NCI-H82 treated with DMSO at 0.1 percent for 48 hours (cell line): ENCODE results near the gene CEACAM1.
"Not testable (repeated sequence)": the region's sequence is repeated elsewhere in the genome, so short reads cannot be mapped to it uniquely, and the experiment has no call there.

ENCODE experiments used
- DNase-seq: peaks from one replicate; lab custom pipeline; 2025; ENCODE audit not compliant: unreplicated experiment; lab: John Stamatoyannopoulos, UW

The CEACAM1 gene

DNA sequence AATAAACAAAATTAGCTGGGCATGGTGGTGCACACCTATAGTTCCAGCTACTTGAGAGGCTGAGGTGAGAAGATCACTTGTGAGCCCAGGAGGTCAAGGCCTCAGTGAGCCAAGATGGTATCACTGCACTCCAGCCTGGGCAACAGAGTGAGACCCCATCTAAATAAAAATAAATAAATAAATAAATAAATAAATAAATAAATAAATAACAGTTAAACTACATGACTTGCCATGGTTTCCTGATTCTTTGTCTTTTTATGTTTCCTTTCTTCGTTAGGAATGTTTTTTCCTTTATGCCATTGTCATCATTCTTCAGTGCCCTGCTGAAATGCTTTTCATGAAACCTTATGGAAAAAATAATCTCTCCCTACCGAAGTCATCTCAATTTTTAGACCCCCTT lies 50.3 kb downstream of the CEACAM1 start:
- DNase-seq: no peak

DNA sequence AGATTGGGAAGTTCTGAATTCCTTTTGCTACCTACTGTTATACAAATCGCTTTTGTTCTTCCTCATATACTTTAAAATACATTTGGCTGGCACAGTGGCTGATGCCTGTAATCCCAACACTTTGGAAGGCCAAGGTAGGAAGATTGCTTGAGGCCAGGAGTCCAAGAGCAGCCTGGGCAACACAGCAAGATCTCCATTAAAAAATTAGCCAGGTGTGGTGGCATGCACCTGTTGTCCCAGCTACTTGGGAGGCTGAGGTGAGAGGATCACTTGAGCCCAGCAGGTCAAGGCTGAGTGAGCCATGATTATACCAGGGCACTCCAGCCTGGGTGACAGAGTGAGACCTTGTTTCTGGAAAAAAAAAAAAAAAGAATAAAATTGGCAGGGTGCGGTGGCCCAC lies 51.2 kb downstream of the CEACAM1 start:
- DNase-seq: no peak

DNA sequence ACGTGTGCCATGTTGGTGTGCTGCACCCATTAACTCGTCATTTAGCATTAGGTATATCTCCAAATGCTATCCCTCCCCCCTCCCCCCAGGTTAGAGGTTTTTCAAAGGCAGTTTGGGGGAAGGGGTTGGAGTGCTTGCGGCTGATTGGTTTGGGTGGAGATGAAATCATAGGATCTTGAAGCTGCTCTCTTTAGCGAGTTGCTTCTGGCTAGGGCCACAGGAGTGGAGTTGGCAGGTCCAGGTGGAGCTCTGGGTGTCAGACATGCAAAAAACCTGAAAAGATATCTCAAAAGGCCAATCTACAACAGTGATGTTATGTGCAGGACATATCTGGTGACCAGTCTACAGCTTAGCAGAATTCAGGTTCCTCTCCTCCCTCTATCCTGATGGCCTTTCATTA lies 52.9 kb downstream of the CEACAM1 start:
- no peak for DNase-seq

DNA sequence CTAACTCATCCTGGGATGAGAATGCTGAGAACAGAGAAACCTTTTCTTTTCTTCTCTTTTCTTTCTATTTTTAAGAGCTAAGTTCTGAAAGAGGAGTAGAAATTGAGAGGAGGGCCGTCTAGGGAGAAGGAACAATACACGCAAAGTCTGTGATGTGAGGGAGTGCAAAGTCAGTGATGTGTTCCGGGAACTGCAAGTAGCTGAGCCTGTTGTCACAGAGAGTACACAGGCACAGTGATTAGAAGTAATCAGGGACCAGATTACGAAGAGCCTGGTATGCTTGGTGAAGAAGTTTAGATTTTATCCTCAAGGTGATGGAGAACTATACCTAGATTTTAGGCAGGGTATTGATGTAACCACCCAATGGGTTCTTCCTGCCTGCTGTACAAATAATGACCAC lies 53.5 kb downstream of the CEACAM1 start:
- DNase-seq: no peak

DNA sequence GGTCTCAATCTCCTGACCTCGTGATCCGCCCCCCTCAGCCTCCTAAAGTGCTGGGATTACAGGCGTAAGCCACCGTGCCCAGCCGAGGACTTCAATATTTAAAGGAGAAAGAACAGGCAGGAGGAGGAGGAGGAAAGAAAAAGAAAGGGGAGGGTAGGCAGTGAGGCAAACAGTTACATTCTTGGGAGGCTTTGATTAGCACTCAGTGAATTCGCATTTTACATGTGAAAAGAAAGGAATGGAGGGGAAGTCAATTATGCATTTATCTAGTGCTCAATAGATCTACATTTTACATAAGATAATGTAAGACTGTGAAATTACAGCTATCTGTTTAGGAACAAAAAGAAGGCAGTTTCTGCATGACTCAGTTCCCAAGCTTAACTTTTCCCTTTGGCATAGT lies 54.6 kb downstream of the CEACAM1 start:
- DNase-seq: no peak

DNA sequence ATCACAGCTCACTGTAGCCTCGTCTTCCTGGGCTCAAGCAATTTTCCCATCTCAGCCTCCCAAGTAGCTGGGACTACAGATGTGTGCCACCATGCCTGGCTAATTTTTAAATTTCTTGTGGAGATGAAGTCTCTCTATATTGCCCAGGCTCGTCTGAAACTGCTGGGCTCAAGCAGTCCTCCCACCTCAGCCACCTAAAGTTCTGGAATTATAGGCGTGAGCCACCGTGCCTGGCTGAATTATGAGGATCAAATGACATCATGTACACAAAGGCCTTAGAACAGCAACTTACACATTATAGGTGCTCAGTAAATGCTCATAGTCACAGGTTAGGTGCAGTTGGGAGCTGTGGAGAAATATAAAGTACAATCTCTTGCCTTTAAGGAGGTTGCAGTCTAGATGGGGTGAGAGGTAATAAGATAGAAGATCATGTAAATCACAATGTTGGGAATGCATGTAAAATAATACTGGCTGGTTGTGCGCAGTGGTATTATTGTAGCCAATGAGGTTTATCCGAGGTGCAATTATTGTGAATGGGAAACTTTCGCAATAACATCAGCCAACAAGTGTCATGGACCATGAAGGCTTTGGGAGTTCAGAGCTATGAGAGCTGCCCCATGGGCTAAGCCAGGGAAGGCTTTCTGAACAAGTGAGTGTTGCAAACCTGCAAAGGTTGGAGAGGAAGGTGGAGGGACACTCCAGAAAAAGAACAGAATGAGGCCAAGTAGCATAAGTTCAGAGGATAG lies 55.7 kb downstream of the CEACAM1 start:
- DNase-seq: no peak

DNA sequence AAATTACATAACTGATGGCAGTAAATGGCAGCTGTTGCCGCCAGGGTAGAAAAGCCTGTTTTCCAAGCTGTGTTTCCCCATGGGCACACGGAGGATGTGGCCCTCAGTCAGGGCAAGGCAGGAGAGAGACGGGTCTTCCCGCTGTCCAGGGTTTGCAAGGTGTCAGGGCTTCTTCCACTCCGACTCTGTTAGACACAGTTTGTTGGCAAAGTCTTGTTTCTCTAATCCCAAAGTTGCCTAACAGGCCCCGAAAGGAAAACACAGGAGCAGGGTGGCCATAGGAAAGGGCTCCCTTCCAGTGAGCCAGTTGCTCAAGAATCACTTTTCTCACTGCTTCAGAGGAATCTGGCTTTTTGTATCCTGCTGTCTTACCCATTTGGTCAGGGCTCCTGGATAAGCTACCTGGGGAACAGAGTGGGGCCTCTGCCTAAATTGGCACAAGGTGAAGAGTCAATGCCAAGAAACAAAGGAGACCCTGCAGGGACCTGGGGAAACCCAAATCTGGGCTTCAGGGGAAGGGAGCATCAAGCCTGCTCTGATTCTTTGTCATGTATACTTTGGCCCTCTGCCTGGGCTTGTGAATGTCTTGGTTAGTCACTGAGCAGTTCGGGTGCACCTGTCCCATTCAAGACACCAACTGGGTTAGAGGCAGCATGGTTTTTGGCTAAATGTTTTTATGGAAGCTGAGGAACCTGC lies 56.6 kb downstream of the CEACAM1 start:
- no peak for DNase-seq

DNA sequence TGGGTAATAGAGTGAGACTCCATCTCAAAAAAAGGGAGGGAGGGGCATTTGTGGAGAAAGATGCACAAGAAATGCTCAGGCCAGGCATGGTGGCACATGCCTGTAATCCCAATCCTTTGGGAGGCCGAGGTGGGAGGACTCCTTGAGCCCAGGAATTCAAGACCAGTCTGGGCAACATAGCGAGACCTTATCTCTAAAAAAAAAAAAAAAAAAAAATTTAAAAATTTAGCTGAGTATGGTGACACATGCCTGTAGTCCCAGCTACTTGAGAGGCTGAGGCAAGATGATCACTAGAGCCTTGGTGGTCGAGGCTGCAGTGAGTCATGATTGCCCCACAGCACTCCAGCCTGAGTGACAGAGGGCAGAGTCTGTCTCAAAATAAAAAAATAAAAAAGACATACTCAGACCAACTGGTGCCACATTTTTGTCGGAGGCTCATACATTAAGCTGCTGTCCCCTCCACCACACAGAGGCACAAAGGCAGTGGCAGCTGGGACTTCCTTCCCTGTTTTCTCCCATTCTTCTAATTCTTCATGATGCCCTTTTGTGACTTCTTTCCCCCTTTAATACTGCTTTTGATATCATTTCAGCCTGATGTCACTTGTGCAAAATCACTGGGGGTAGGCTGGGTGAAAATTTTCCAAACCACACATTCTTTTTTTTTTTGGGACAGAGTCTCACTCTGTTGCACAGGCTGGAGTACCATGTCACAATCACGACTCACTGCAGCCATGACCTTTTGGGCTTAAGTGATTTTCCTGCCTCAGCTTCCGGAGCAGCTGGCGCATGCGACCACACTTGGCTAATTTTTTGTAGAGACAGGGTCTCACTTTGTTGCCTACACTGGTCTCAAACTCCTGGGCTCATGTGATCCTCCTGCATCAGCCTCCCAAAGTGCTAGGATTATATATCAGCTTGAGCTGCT lies 58.7 kb downstream of the CEACAM1 start:
- no peak for DNase-seq

DNA sequence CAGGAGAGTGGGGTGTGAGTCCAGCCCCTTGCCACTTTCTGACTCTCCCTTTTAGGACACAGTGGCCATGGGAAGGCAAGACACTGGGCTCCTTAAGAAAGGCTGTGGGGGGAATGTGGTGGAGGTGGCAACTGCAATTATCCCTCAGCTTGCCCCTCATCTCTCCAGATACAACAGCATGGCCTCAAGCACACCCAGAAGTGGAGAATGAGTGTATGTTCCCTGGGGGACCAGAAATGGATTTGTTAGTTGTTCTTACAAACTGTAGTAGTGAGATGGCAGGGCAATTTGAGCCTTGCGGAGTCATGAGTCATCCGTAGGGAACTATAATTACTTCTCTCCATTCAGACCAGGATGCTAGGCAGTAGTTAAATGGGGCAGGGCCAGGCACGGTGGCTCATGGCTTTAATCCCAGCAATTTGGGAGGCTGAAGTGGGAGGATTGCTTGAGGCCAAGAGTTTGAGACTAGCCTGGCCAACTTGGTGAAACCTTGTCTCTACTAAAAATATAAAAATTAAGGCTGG lies 59.9 kb downstream of the CEACAM1 start:
- no peak for DNase-seq

DNA sequence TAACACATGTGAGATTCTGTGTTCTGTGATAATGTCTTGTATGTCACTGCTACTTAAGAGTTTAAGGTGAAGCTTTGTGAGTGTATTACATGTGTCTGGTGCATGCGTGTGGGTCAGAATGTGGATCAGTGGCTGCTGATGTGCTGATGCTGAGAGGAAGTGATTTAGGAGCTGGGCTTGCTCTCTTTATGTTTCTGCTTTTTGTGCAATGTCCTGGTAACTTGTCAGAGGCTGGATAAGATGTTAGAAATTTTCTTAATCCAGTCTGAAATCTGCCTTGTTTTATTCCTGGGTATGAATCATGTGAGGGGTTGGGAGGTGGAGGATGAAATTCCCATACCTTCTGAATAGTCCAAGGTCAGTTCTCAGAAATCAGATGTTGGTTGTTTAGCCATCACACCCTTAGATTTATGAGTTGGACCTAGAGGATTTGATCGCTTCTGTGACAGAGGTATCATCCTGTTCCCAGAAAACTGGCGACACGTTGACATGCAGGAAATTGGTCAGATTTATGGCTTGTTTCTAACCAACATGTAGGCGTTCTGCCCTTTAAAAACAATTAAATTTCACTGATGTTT lies 61.0 kb downstream of the CEACAM1 start:
- no peak for DNase-seq

DNA sequence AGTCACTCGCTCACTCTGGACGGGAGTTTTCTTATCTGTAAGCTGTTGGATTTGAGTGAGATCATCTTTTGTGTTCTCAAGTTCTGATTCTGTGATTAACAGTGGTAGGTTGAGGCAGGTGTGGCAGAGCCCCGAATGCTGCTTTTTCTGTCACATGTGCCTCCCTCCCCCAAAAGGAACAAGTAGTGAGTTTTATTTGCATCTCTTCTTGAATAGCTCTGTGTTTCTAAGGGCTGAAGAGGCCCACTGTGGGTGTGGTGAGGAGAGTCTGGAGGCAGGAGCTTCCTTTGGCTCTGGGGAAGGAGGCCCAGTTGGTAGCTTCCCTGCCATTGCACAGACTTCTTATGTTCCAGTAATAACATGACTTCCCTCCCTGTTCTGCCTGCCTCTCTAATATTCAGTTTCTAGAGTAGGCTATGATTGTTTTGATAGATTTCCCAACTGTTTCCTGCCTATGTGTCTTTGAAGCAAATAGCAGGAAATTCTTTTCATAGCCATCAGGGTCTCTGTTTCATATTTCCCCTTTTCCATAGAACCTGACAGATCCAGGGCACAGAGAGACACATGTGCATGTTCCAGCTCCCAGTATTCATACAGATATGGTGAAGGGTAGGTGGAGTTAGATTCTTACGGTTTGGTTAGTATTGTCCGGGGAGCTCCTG lies 61.6 kb downstream of the CEACAM1 start:
- no peak for DNase-seq

DNA sequence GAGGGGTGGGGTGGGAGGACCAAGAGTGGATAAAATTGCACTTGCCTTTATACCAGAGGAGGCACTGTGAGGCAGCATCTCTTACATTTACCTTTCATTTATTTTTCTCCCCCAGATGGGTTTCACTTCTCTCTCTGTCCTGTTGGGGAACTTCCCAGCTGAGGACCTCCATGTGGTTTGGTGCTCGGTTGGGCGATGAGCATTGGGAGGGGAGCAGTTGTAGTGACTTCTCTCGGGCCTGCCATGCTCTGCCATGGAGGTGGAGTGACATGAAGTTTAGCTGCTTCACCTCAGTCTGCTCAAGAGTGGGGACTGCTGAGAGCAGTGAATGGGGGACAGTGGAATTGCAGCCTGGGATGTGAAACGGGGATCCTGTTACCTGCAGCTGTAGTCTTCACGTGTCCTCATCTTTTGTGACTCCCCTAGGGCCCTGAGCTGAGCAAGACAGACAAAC lies 62.4 kb downstream of the CEACAM1 start:
- DNase-seq: no peak

DNA sequence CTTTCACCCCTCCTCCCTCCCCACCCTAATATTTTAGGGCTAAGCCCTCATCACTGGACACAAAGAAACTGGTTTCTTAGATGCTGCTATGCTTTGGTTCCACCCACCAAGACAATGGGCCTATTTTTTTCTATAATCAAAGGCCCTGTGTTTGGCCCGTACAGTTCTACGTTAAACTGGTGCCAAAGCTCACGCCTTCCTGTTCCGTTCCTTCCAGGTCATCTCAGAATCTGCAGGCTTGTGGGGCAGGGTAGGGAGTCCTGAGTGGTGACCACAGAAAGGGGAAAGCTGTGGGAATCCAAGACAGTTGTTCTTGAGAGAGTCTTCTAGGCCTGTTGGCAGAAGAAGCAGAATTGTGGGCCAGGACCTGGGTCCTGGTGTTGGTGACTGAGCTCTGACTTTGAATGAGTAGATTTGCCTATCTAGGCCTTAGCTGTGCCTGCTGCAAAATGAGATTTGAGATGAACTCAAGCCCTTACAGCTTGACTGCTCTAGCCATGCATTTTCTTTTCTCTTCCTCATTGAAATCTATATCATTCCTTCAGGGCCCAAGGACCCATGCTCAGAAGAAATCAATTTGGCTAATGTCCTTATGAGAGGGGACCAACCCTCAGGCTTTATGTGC lies 66.5 kb downstream of the CEACAM1 start:
- no peak for DNase-seq

DNA sequence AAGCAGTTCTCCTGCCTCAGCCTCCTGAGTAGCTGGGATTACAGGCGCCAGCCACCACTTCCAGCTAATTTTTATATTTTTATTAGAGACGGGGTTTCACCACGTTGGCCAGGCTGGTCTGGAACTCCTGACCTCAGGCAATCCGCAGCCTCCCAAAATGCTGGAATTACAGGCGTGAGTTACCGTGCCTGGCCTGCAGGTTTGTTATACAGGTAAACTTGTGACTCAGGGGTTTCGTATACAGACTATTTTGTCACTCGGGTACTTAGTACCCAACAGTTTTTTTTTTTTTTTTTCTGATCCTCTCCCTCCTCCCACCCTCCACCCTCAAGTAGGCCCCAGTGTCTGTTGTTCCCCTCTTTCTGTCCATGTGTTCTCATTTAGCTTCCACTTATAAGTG lies 67.0 kb downstream of the CEACAM1 start:
- DNase-seq: not testable (repeated sequence)

DNA sequence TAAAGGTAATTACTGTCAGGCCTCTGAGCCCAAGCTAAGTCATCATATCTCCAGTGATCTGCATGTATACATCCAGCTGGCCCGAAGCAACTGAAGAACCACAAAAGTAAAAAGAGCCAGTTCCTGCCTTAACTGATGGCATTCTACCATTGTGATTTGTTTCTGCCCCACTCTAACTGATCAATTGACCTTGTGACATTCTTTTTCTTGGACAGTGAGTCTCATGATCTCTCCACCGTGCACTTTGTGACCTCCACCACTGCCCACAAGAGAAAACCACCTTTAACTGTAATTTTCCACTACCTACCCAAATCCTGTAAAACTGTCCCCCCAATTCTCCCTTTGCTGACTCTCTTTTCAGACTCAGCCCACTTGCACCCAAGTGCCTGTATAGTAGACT lies 68.4 kb downstream of the CEACAM1 start:
- DNase-seq: no peak
